GM12872 (cell line): ENCODE measurements around the gene CCDC54.

Experiments
- TF ChIP-seq, protein P1 (sequence below): IDR thresholded peaks from 3 replicates; pipeline ENCODE4 v1.5.1; 2011; ENCODE audit warnings: low read depth, mild to moderate bottlenecking, low read length, moderate library complexity; ENCODE audit not compliant: insufficient read depth

The CCDC54 gene

DNA sequence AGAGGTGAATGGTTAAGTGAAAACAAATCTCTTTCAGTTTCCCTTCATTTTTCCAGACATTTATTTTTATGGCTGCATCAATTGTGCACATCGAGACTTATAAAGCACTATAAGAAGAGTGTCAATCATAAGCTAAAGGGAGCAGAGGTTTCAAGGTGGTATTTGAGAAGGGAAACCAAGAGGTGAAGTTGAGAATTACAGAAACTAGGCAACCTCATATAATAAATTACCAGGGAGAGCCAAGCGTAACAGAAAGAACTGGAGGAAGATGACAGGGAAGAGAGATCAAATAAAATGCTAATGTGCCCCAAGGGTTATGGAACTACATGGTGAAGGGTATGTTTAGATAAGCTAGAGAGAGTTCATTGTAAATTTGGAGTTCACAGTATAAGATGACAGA is 6.3 kb upstream of the CCDC54 start:
- TF ChIP-seq, protein P1, sequence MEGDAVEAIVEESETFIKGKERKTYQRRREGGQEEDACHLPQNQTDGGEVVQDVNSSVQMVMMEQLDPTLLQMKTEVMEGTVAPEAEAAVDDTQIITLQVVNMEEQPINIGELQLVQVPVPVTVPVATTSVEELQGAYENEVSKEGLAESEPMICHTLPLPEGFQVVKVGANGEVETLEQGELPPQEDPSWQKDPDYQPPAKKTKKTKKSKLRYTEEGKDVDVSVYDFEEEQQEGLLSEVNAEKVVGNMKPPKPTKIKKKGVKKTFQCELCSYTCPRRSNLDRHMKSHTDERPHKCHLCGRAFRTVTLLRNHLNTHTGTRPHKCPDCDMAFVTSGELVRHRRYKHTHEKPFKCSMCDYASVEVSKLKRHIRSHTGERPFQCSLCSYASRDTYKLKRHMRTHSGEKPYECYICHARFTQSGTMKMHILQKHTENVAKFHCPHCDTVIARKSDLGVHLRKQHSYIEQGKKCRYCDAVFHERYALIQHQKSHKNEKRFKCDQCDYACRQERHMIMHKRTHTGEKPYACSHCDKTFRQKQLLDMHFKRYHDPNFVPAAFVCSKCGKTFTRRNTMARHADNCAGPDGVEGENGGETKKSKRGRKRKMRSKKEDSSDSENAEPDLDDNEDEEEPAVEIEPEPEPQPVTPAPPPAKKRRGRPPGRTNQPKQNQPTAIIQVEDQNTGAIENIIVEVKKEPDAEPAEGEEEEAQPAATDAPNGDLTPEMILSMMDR, result no peak

DNA sequence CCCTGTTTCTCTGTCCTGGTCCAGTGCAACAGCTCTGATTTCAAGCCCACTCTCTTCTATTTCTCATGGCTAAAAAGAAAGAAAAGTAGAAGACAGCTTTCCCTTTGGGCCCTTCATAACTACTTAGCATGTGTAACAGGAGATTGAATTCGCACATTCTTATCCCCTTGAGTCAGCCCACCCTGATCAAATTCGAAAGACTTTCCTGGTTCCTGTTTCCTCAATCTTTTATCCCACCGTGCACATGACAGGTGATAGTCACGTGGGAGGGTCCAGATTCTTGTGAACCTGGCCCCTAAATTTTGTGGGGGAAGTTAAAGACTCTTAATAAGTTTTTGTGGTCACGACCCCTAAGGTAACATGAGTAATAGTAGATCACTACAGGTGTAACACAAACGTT is 4.7 kb upstream of the CCDC54 start:
- TF ChIP-seq, protein P1, result no peak

DNA sequence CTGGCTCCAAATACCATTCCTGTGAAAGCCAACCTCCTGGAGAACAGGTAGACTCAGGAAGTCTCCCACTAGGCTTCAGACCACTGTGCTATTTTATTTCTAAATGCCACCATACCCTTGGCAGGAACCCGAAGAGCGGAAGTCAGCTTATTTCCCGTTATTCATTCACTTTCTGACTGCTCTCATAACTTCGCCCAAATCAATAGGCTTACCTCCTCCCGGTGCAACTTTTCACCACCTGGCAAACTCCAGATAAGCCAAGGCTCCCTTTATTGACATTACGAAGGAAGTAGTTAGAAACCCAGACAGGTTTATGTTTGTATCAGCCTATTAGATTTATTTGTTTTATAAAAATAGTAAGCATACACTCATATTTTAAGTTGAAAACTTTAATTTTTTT is 3.3 kb upstream of the CCDC54 start:
- TF ChIP-seq, protein P1, result no peak

DNA sequence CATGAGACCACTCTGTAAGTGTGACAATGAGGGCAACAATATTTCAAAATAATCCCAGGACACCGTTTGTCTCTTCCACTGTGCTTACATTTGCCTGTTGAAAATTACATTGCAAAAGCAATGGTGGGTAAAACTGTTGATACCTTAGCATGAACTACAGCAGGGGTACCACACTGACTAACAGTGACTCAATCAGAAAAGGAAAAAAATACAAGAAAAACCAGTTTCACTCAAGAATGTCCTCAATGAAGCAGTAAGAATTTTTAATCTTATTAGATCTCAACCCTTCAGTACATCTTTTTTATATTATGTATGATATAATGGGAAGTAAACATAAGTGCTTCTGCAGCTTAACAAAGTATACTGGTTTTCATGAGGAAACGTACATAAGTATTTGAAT is 1.6 kb upstream of the CCDC54 start:
- TF ChIP-seq, protein P1, result no peak

DNA sequence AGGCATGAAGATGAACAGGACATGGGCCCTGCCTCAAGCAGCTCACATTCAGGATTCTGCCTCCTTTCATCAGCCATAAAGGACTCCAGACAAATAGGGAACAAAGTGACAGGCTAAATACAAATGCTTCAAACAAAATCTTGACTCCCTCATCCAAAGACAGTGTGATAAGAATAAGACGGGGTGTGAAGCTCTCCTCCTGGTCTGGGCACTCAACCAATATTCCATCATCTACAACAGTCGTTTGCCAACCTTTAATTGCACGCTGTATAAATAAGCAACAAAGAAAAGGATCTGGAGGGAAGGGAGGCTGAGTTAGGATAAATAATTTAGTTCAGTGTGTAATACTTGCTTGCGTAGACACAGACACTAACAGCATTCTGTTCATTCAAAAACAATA is 5.4 kb downstream of the CCDC54 start:
- TF ChIP-seq, protein P1, result no peak

DNA sequence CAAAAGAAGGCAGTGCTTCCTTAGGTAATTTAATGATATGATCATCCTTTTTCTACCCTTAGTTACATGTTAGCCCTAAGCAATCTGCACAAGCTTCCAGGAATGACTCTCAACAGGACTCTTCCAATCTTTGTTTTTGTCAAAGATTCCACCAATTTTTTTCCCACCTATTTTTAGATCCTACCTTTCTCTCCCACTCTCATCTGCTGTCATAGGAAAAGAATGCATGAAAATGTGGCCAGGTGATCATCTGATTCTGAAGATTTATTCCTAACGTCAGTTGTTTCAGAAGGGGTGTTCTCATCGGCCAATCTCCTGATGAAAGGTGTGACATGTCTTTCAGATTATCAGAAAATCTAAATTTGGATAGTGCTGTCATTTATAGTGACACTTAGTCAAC is 7.2 kb downstream of the CCDC54 start:
- TF ChIP-seq, protein P1, result no peak

DNA sequence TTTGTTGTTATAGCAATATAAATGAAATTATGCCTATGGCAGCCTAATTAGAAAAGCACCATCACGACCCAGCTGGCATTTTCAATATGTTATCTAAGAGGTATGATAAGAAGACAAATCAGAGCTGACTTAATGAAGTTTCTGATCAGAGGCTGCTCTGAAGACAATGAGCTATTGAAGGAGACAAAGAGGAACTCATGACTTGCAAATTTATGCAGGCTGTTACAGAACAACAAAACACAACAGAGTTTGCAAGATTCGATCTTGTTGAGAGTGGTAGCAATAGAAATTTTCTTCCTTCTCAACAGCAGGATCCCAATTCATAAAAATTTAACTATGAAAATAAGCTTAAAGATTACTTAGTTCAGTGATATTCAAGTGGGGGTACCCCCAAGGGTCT is 7.7 kb downstream of the CCDC54 start:
- TF ChIP-seq, protein P1, result no peak

DNA sequence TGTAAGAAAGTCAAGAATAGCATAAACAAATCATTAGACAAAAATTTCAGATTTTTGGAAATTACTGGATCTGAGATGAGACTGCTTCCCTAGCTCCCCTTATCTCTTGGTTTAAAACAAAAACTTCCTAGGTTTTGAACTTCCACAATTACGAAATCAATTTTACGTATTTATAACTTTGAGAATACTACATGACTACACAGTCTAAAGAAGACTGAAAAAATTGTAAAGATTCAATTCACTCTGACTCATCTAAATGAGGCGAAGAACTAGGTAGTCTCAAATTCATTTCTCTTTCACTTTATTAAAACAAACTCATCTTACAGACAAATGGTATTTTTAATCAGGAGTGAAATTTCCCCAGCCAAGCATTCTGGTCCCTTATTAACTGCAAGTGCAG is 10.3 kb downstream of the CCDC54 start:
- TF ChIP-seq, protein P1, result no peak
